Thyroid gland (tissue), 4 donors: ENCODE measurements around the gene NSFL1C.

ENCODE experiments used
- POLR2A ChIP-seq, 2 donors: fragments of 450-650 bp; IDR thresholded peaks; one replicate each; pipeline ENCODE4 v1.6.1; 2017; ENCODE audit warnings: antibody characterized with exemption in 2 of 2, mild to moderate bottlenecking in 2 of 2, moderate library complexity in 1 of 2
- TF ChIP-seq, protein P1 (sequence below), 6 experiments: fragments of 200-600 bp in 3 of 6; fragments of 450-650 bp in 3 of 6; sonication (generic) in 3 of 6; IDR thresholded peaks; one replicate each; pipeline ENCODE4 v1.5.1; 2016 to 2019; ENCODE audit warnings: antibody characterized with exemption in 6 of 6, mild to moderate bottlenecking in 2 of 6, inconsistent platforms in 1 of 6, moderate library complexity in 1 of 6

DNA sequence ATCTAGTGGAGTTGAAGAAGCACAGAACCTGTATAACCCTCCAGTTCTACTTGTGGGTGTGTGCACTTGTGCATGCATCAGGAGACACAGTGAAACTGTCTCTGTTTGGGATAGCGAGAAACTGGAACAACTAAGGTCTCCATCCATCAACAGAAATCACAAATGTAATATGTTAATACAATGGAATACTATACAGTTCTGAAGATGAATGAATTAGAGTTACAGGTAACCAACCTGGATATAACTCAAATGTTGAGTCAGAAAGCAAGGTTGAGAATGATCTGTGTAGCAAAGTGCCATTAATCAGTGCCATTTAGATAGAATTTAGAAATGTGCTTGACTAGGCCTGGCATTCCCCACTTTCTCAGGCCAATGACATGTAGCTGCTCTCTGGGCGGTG, 4.6 kb upstream of the NSFL1C start:
- TF ChIP-seq, protein P1, sequence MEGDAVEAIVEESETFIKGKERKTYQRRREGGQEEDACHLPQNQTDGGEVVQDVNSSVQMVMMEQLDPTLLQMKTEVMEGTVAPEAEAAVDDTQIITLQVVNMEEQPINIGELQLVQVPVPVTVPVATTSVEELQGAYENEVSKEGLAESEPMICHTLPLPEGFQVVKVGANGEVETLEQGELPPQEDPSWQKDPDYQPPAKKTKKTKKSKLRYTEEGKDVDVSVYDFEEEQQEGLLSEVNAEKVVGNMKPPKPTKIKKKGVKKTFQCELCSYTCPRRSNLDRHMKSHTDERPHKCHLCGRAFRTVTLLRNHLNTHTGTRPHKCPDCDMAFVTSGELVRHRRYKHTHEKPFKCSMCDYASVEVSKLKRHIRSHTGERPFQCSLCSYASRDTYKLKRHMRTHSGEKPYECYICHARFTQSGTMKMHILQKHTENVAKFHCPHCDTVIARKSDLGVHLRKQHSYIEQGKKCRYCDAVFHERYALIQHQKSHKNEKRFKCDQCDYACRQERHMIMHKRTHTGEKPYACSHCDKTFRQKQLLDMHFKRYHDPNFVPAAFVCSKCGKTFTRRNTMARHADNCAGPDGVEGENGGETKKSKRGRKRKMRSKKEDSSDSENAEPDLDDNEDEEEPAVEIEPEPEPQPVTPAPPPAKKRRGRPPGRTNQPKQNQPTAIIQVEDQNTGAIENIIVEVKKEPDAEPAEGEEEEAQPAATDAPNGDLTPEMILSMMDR (IDR thresholded peaks at IDR 0.05): no peak
- TF ChIP-seq POLR2A (IDR thresholded peaks at IDR 0.05): no peak
